ENCODE results near the gene RAB13.

- no peak for TF ChIP-seq CTCF (IDR thresholded peaks at IDR 0.05)
- no peak for TF ChIP-seq POLR2A (IDR thresholded peaks at IDR 0.05)
These were observed 51.4 kb downstream of the RAB13 start for GRCh38 chr1:153934746-153935145.
